K562 (cell line): ENCODE measurements around the gene DRC3. TPM values are rescaled to one million over a fixed set of nuclear protein-coding genes. Genes with fewer than 3 reads are reported as not detected.

Source experiments
- ATAC-seq: fragments of 200-7000 bp; cut with Tn5 transposase; 3 replicates; pipeline ENCODE4 v1.9.1; 2020; ENCODE audit warnings: moderate library complexity
- BruUV-seq: library from RNA; stranded (reverse); fragments of 400-500 nt; replicated peaks from 2 replicates; lab custom pipeline; 2021; lab: Mats Ljungman, UMichigan
- CTCF ChIA-PET: fragments of 300-600 bp; formaldehyde crosslinking; extraction: SDS; loops from one replicate; lab custom pipeline; 2021; ENCODE audit warnings: low intra/inter-chr PET ratio; lab: Yijun Ruan, JAX
- POLR2A ChIA-PET: fragments of 300-600, 350-650 bp; sonication (Branson Sonifier 250); formaldehyde crosslinking; extraction: SDS; loops from one replicate; lab custom pipeline; 2021; ENCODE audit warnings: antibody characterized with exemption, inconsistent platforms; lab: Yijun Ruan, JAX
- DNase-seq, 4 experiments: peaks; one replicate each; pipeline versions ENCODE4 v3.0.0 to v3.0.0-alpha.2; 2011 to 2018; ENCODE audit warnings: low spot score in 3 of 4, mixed read lengths in 3 of 4; ENCODE audit errors: extremely low read depth in 1 of 4
- FAIRE-seq: peaks from 2 replicates; lab custom pipeline; 2011; peaks lifted over from hg19 to GRCh38; lab: Jason Lieb, UNC
- H2AFZ ChIP-seq: 2 replicates; pipeline ENCODE4 v1.6.0; 2011; ENCODE audit warnings: low read depth, low read length, control low read depth, inconsistent platforms
- H3K27ac ChIP-seq: fragments of 200-600 bp; 3 replicates; pipeline ENCODE4 v1.8.0; 2011; ENCODE audit warnings: low read depth, mild to moderate bottlenecking, control low read depth, inconsistent platforms, low read length, moderate library complexity, mixed read lengths; ENCODE audit errors: extremely low read depth
- H3K27me3 ChIP-seq, 2 experiments: fragments of 300-600 bp in 1 of 2; 2 replicates in 1 of 2; 3 replicates in 1 of 2; pipeline versions ENCODE4 v1.6.0 to v1.8.0; 2011; ENCODE audit warnings: inconsistent platforms in 2 of 2, low read length in 2 of 2, mild to moderate bottlenecking in 1 of 2, mixed read lengths in 1 of 2, moderate library complexity in 1 of 2; ENCODE audit not compliant: control insufficient read depth in 2 of 2, insufficient read depth in 2 of 2
- H3K36me3 ChIP-seq: fragments of 300-600 bp; 3 replicates; pipeline ENCODE4 v1.8.0; 2011; ENCODE audit warnings: mild to moderate bottlenecking, low read length, inconsistent platforms; ENCODE audit not compliant: control insufficient read depth, insufficient read depth
- H3K4me1 ChIP-seq, 2 experiments: fragments of 200-600 bp in 1 of 2; replicated peaks in 1 of 2; 2 replicates in 1 of 2; 3 replicates in 1 of 2; pipeline versions ENCODE4 v1.5.1 to v1.8.0; 2011; ENCODE audit warnings: inconsistent platforms in 2 of 2, low read length in 2 of 2, mild to moderate bottlenecking in 1 of 2, mixed read lengths in 1 of 2, moderate library complexity in 1 of 2; ENCODE audit not compliant: control insufficient read depth in 2 of 2, insufficient read depth in 2 of 2
- H3K4me2 ChIP-seq: 2 replicates; pipeline ENCODE4 v1.6.1; 2011; ENCODE audit warnings: low read length, control low read depth, inconsistent platforms, mixed read lengths; ENCODE audit not compliant: insufficient read depth
- H3K4me3 ChIP-seq: fragments of 200-600 bp; sonication (generic), shearing (Covaris generic); 2 replicates; pipeline ENCODE4 v1.5.1; 2016; ENCODE audit warnings: control low read depth, inconsistent platforms
- H3K79me2 ChIP-seq: fragments of 200-600 bp; 3 replicates; pipeline ENCODE4 v1.8.0; 2011; ENCODE audit warnings: low read length, inconsistent platforms; ENCODE audit not compliant: control insufficient read depth, insufficient read depth
- H3K9ac ChIP-seq, 2 experiments: 2 replicates each; pipeline versions ENCODE4 v1.6.0 to v1.6.1; 2011; ENCODE audit warnings: low read depth in 2 of 2, low read length in 2 of 2, control low read depth in 1 of 2, inconsistent platforms in 1 of 2, mild to moderate bottlenecking in 1 of 2, mixed read lengths in 1 of 2; ENCODE audit not compliant: insufficient read depth in 1 of 2
- H3K9me1 ChIP-seq: one replicate; pipeline ENCODE4 v1.6.0; 2011; ENCODE audit warnings: inconsistent platforms, mild to moderate bottlenecking, low read length, moderate library complexity; ENCODE audit not compliant: control insufficient read depth, insufficient read depth
- H3K9me3 ChIP-seq: replicated peaks from 2 replicates; pipeline ENCODE4 v1.5.1; 2011; ENCODE audit warnings: low read depth, low read length, inconsistent platforms; ENCODE audit not compliant: control insufficient read depth, insufficient read depth
- H4K20me1 ChIP-seq: replicated peaks from 2 replicates; pipeline ENCODE4 v1.6.1; 2011; ENCODE audit warnings: low read length, inconsistent platforms, mixed read lengths; ENCODE audit not compliant: control insufficient read depth, insufficient read depth
- BCOR ChIP-seq: fragments of 450-650 bp; IDR thresholded peaks from 2 replicates; pipeline ENCODE4 v1.6.1; 2016
- PCBP2 ChIP-seq: fragments of 200-400 bp; formaldehyde crosslinking; IDR thresholded peaks from 2 replicates; pipeline ENCODE4 v1.6.1; 2018; ENCODE audit warnings: low read length, low read depth, mild to moderate bottlenecking, moderate library complexity; ENCODE audit not compliant: poor library complexity, severe bottlenecking
- PHF21A ChIP-seq: fragments of 450-650 bp; IDR thresholded peaks from 2 replicates; pipeline ENCODE4 v1.6.1; 2017; ENCODE audit warnings: low read depth, borderline replicate concordance
- POLR2B ChIP-seq: fragments of 450-650 bp; IDR thresholded peaks from 2 replicates; pipeline ENCODE4 v1.6.1; 2018; ENCODE audit warnings: low read depth; ENCODE audit not compliant: partially characterized antibody
- TCF7L2 ChIP-seq: fragments of 150-350 bp; IDR thresholded peaks from 2 replicates; pipeline ENCODE4 v1.6.1; 2016; ENCODE audit warnings: low read depth, mild to moderate bottlenecking, low read length, moderate library complexity
- ZNF23 ChIP-seq: fragments of 250-450 bp; sonication (Bioruptor Pico); IDR thresholded peaks from 2 replicates; pipeline ENCODE4 v1.4.0; 2020; ENCODE audit warnings: mild to moderate bottlenecking
- ZNF551 ChIP-seq: fragments of 250-450 bp; sonication (Bioruptor Pico); IDR thresholded peaks from 2 replicates; pipeline ENCODE4 v1.5.0; 2021; ENCODE audit warnings: mild to moderate bottlenecking, moderate library complexity
- WGBS: fragments of 100-300 bp; shearing (Covaris generic); methylation state at CpG from one replicate; pipeline ENCODE4 v1.1.6; 2016; ENCODE audit warnings: low coverage, mixed read lengths; ENCODE audit not compliant: insufficient coverage; ENCODE audit errors: missing lambda C conversion rate; 5-methylcytosine and 5-hydroxymethylcytosine counted together
- in situ Hi-C: fragments of 300-500 bp; cut with MboI; formaldehyde crosslinking; loops from 4 replicates; pipeline ENCODE4 v1.15.0; 2018; ENCODE audit warnings: inconsistent platforms, mixed read lengths
- intact Hi-C: fragments of 100-400 bp; cut with micrococcal nuclease; formaldehyde crosslinking; loops from 2 replicates; pipeline ENCODE4 v1.14.2; 2022
- polyA plus RNA-seq, 8 experiments: library from polyadenylated mRNA; depleted of rRNA in 4 of 8; stranded (reverse) in 5 of 8; unstranded in 3 of 8; fragments of >200 nt; fragmentation: Nextera tagmentation in 2 of 8; fragmentation: Illumina TruSeq in 1 of 8; extraction: Ambion mirVana in 2 of 8; extraction: Trizol in 1 of 8; gene quantifications; 2 replicates each; pipeline versions ENCODE4 v1.2.1 to v1.2.3, GENCODE V29; 2011 to 2014; ENCODE audit warnings: inconsistent platforms in 1 of 8, missing spikeins in 1 of 8
- total RNA-seq, 7 experiments: library from RNA; depleted of rRNA in 6 of 7; stranded (reverse); fragments of >200 nt in 6 of 7; fragmentation: Illumina TruSeq in 2 of 7; extraction: Trizol in 2 of 7; gene quantifications; 2 replicates each; pipeline versions ENCODE4 v1.2.1 to v1.2.3, GENCODE V29; 2011 to 2021; ENCODE audit warnings: low replicate concordance in 1 of 7
- TF ChIP-seq, protein P1 (sequence below), 2 experiments: fragments of 200-800 bp in 1 of 2; sonication (Bioruptor generic) in 1 of 2; sonication (generic) in 1 of 2; formaldehyde crosslinking in 1 of 2; IDR thresholded peaks in 1 of 2; conservative IDR thresholded peaks in 1 of 2; 2 replicates each; pipeline versions ENCODE4 v1.5.0 to v1.6.1; 2016 to 2020; ENCODE audit warnings: missing compliant biosample characterization in 1 of 2, missing genetic modification characterization in 1 of 2, missing genetic modification reagents in 1 of 2
- TF ChIP-seq, protein P2 (sequence below), 2 experiments: fragments of 150-350 bp in 1 of 2; IDR thresholded peaks; 2 replicates each; pipeline ENCODE4 v1.6.1; 2012 to 2016; ENCODE audit warnings: low read depth in 2 of 2, low read length in 2 of 2, mild to moderate bottlenecking in 1 of 2, moderate library complexity in 1 of 2
- TF ChIP-seq, protein P3 (sequence below): fragments of 250-450 bp; sonication (Bioruptor Pico); IDR thresholded peaks from 2 replicates; pipeline ENCODE4 v1.4.0; 2020

The DRC3 gene
- total and polyA plus RNA-seq, 9 of the 15 experiments (the other 6 are each of a cell fraction or from before 2014, with no cell fraction given) = 0.10 to 0.84 (median 0.30) TPM; not detected in 3

DNA sequence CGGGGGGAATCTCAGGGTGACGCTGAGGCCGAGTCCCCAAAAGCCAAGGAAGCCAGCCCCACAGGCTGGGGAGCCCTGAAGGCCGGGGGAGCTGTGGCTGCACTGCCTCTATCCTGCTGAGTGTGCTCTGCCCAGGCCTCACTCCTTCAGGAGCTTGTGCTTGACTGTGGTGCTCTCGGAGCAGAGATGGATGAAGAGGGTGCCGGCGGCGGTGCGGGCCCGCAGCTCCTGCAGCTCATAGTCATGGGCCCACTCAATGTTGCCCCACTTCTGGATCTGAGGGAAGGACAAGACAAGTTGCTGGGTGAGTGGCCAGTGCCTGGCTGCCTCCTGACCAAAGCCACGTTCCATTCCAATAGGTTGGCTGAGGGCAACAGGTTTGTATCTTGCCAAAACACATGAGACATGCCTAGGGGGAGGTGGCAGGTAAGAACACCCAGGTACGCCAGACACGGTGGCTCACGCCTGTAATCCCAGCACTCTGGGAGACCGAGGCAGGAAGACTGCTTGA is 45.8 kb downstream of the DRC3 start (continued):
- no peak for TF ChIP-seq PHF21A
- no peak for TF ChIP-seq BCOR
- TF ChIP-seq, all 486 proteins: peak for 0

DNA sequence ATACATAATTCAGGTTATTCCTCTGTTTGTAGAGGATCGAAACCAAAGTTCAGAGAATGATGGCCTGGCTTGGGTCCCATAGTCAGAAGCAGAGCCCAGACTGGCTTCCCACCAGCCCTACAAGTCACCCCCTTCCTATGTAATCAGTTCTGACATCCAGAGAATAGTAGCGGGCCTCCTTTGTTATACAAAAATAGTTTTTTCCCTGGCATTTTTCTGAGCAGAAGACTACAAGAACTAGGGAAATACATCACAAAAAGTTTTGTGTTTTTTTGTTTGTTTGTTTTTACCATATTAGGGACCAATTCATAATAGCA is 47.1 kb downstream of the DRC3 start:
- in situ Hi-C loops = no loop called here
- Histone ChIP-seq H3K9me1 (no peaks in the 10 kb centered on the region), H3K9ac (no peak overlapping the region), H3K27ac (no peak overlapping the region), H3K4me3 (no peak overlapping the region), H3K79me2 (no peaks in the 10 kb centered on the region), H3K4me2 (no peak overlapping the region), H4K20me1 (0 out of 2 replicates have a peak, but pooled peaks cover 5% of the 10 kb centered on the region), H3K36me3 (peaks cover 15% of the 10 kb centered on the region; the same call in 2 of the 3 replicates), H3K4me1 (peaks cover 6 to 14% of the 10 kb centered on the region in 2 experiments; a peak in 4 of 5 replicates), H2AFZ (no peak overlapping the region), H3K9me3 (no peaks in the 10 kb centered on the region), H3K27me3 (no peaks in the 10 kb centered on the region)
- BruUV-seq = no TSS peak
- DNase-seq = no peak
- intact Hi-C loops = no loop called here
- FAIRE-seq = no peak
- POLR2A ChIA-PET = no interaction called here
- TF ChIP-seq, protein P1, sequence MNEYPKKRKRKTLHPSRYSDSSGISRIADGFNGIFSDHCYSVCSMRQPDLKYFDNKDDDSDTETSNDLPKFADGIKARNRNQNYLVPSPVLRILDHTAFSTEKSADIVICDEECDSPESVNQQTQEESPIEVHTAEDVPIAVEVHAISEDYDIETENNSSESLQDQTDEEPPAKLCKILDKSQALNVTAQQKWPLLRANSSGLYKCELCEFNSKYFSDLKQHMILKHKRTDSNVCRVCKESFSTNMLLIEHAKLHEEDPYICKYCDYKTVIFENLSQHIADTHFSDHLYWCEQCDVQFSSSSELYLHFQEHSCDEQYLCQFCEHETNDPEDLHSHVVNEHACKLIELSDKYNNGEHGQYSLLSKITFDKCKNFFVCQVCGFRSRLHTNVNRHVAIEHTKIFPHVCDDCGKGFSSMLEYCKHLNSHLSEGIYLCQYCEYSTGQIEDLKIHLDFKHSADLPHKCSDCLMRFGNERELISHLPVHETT (CRISPR knock-in tag; conservative IDR thresholded peaks at IDR 0.05 in 1 of 2, IDR thresholded peaks at IDR 0.05 in 1 of 2) = no peak
- TF ChIP-seq TCF7L2 (no peak), ZNF551 (CRISPR knock-in tag) (no peak), PCBP2 (no peak), POLR2B (no peak), ZNF23 (CRISPR knock-in tag) (no peak)
- TF ChIP-seq, protein P2, sequence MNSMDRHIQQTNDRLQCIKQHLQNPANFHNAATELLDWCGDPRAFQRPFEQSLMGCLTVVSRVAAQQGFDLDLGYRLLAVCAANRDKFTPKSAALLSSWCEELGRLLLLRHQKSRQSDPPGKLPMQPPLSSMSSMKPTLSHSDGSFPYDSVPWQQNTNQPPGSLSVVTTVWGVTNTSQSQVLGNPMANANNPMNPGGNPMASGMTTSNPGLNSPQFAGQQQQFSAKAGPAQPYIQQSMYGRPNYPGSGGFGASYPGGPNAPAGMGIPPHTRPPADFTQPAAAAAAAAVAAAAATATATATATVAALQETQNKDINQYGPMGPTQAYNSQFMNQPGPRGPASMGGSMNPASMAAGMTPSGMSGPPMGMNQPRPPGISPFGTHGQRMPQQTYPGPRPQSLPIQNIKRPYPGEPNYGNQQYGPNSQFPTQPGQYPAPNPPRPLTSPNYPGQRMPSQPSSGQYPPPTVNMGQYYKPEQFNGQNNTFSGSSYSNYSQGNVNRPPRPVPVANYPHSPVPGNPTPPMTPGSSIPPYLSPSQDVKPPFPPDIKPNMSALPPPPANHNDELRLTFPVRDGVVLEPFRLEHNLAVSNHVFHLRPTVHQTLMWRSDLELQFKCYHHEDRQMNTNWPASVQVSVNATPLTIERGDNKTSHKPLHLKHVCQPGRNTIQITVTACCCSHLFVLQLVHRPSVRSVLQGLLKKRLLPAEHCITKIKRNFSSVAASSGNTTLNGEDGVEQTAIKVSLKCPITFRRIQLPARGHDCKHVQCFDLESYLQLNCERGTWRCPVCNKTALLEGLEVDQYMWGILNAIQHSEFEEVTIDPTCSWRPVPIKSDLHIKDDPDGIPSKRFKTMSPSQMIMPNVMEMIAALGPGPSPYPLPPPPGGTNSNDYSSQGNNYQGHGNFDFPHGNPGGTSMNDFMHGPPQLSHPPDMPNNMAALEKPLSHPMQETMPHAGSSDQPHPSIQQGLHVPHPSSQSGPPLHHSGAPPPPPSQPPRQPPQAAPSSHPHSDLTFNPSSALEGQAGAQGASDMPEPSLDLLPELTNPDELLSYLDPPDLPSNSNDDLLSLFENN (IDR thresholded peaks at IDR 0.05; ENCODE audit: low read depth in 2 of 2, low read length in 2 of 2) = no peak
- TF ChIP-seq, protein P3, sequence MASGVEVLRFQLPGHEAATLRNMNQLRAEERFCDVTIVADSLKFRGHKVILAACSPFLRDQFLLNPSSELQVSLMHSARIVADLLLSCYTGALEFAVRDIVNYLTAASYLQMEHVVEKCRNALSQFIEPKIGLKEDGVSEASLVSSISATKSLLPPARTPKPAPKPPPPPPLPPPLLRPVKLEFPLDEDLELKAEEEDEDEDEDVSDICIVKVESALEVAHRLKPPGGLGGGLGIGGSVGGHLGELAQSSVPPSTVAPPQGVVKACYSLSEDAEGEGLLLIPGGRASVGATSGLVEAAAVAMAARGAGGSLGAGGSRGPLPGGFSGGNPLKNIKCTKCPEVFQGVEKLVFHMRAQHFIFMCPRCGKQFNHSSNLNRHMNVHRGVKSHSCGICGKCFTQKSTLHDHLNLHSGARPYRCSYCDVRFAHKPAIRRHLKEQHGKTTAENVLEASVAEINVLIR (CRISPR knock-in tag) = no peak
- 96% methylated on average over 2 of the region's 2 CpGs for WGBS
- CTCF ChIA-PET = no interaction called here
- no peak for ATAC-seq
